Chondrocyte (in vitro differentiated cells): Measurements from ENCODE around the gene ABCA4. TPM values are rescaled to one million over a fixed set of nuclear protein-coding genes. Genes with fewer than 3 reads are reported as not detected.

Experiments used
- DNase-seq: peaks from one replicate; pipeline ENCODE4 v3.0.0; 2021; ENCODE audit warnings: mixed read lengths, low spot score
- H3K27ac Mint-ChIP-seq: one replicate; pipeline ENCODE4 v1.8.0; 2021; ENCODE audit warnings: mild to moderate bottlenecking, moderate library complexity, mixed read lengths; ENCODE audit not compliant: unreplicated experiment
- H3K27me3 Mint-ChIP-seq: 2 replicates; pipeline ENCODE4 v1.8.0; 2021; ENCODE audit warnings: low read depth, mixed read lengths
- H3K36me3 Mint-ChIP-seq: 2 replicates; pipeline ENCODE4 v1.8.0; 2021; ENCODE audit warnings: low read depth, mixed read lengths
- H3K4me1 Mint-ChIP-seq: 2 replicates; pipeline ENCODE4 v1.8.0; 2021; ENCODE audit warnings: low read depth, mild to moderate bottlenecking, mixed read lengths
- H3K4me3 Mint-ChIP-seq: one replicate; pipeline ENCODE4 v1.8.0; 2021; ENCODE audit warnings: mild to moderate bottlenecking, moderate library complexity, mixed read lengths; ENCODE audit not compliant: unreplicated experiment
- H3K9me3 Mint-ChIP-seq: 2 replicates; pipeline ENCODE4 v1.8.0; 2021; ENCODE audit warnings: low read depth, mixed read lengths
- CTCF ChIP-seq: fragments of 200-600 bp; sonication (generic); IDR thresholded peaks from 2 replicates; pipeline ENCODE4 v1.5.0; 2021; ENCODE audit warnings: antibody characterized with exemption, mild to moderate bottlenecking, moderate library complexity
- total RNA-seq: library from RNA; stranded (reverse); gene quantifications from 3 replicates; pipeline ENCODE4 v1.2.1, GENCODE V29; 2021

The ABCA4 gene
- total RNA-seq, 1 donor from 2014 or later = 0.22 TPM

- Mint-ChIP-seq H3K9me3 (no peaks in the 10 kb centered on the region), H3K36me3 (no peaks in the 10 kb centered on the region), H3K27ac (no peak overlapping the region), H3K27me3 (no peaks in the 10 kb centered on the region), H3K4me1 (peaks cover 45% of the 10 kb centered on the region), H3K4me3 (no peak overlapping the region)
- no peak for TF ChIP-seq CTCF
- DNase-seq = no peak
Measured at GRCh38 chr1:94024104-94024792, 96.7 kb downstream of the ABCA4 start.

- Mint-ChIP-seq H3K9me3 (no peaks in the 10 kb centered on the region), H3K27ac (peak overlapping the region; percentile 94), H3K4me1 (peaks cover 45% of the 10 kb centered on the region), H3K27me3 (no peaks in the 10 kb centered on the region), H3K4me3 (no peak overlapping the region), H3K36me3 (no peaks in the 10 kb centered on the region)
- no peak for DNase-seq
- no peak for TF ChIP-seq CTCF
Measured at GRCh38 chr1:94022471-94023189, 98.3 kb downstream of the ABCA4 start.

GRCh38 chr1:94020764-94021579 lies 100.0 kb downstream of the ABCA4 start:
- Mint-ChIP-seq H3K27me3 (no peaks in the 10 kb centered on the region), H3K4me3 (no peak overlapping the region), H3K36me3 (no peaks in the 10 kb centered on the region), H3K9me3 (no peaks in the 10 kb centered on the region), H3K4me1 (peaks cover 41% of the 10 kb centered on the region), H3K27ac (peak overlapping the region; percentile 94)
- TF ChIP-seq CTCF = no peak
- no peak for DNase-seq

- no peak overlapping the region for H3K27ac Mint-ChIP-seq
- no peaks in the 10 kb centered on the region for H3K36me3 Mint-ChIP-seq
- no peaks in the 10 kb centered on the region for H3K27me3 Mint-ChIP-seq
Measured at GRCh38 chr1:94019327-94019726, 101.6 kb downstream of the ABCA4 start.

More at GRCh38 chr1:94019327-94019726, 101.6 kb downstream of the ABCA4 start:
- DNase-seq = no peak
- no peak overlapping the region for H3K4me3 Mint-ChIP-seq
- H3K9me3 Mint-ChIP-seq = no peaks in the 10 kb centered on the region
- TF ChIP-seq CTCF = no peak
- H3K4me1 Mint-ChIP-seq = peaks cover 40% of the 10 kb centered on the region
